H1 (cell line): ENCODE data around the gene NIPAL3.

ENCODE experiments used
- CEBPB ChIP-seq: IDR thresholded peaks from 2 replicates; pipeline ENCODE4 v1.6.1; 2012; ENCODE audit warnings: low read depth, low read length
- CHD1 ChIP-seq: IDR thresholded peaks from 2 replicates; pipeline ENCODE4 v1.6.1; 2012; ENCODE audit warnings: low read depth, low read length, improper control_type of control experiment
- CREB1 ChIP-seq: IDR thresholded peaks from 2 replicates; pipeline ENCODE4 v1.6.1; 2012; ENCODE audit warnings: inconsistent platforms
- CTCF ChIP-seq, 3 experiments: IDR thresholded peaks; 1 replicate in 2 of 3; 2 replicates in 1 of 3; pipeline versions ENCODE4 v1.5.1 to v1.6.1; 2011; ENCODE audit warnings: low read length in 3 of 3, mild to moderate bottlenecking in 3 of 3, inconsistent platforms in 2 of 3, low read depth in 1 of 3, moderate library complexity in 1 of 3; ENCODE audit not compliant: insufficient read depth in 1 of 3; ENCODE audit errors: control extremely low read depth in 1 of 3
- EGR1 ChIP-seq: IDR thresholded peaks from 2 replicates; pipeline ENCODE4 v1.6.1; 2011; ENCODE audit warnings: low read depth, low read length, borderline replicate concordance
- EZH2 ChIP-seq: fragments of 200-600 bp; sonication (generic); IDR thresholded peaks from 2 replicates; pipeline ENCODE4 v1.7.1; 2012; ENCODE audit warnings: low read depth, mild to moderate bottlenecking, moderate library complexity, low read length, inconsistent platforms; ENCODE audit not compliant: severe bottlenecking
- POLR2A ChIP-seq, 2 experiments: IDR thresholded peaks; 1 replicate in 1 of 2; 2 replicates in 1 of 2; pipeline ENCODE4 v1.6.1; 2011; ENCODE audit warnings: low read depth in 2 of 2, low read length in 2 of 2, mild to moderate bottlenecking in 2 of 2; ENCODE audit errors: control extremely low read depth in 1 of 2
- POLR2AphosphoS5 ChIP-seq: IDR thresholded peaks from 2 replicates; pipeline ENCODE4 v1.6.1; 2011; ENCODE audit warnings: low read depth, low read length
- RAD21 ChIP-seq, 2 experiments: IDR thresholded peaks in 1 of 2; conservative IDR thresholded peaks in 1 of 2; 2 replicates each; pipeline ENCODE4 v1.6.1; 2011; ENCODE audit warnings: low read depth in 2 of 2, low read length in 2 of 2, improper control_type of control experiment in 1 of 2, inconsistent platforms in 1 of 2, mild to moderate bottlenecking in 1 of 2, moderate library complexity in 1 of 2
- RNF2 ChIP-seq: fragments of 200-900, 300-1000 bp; sonication (generic); IDR thresholded peaks from 2 replicates; pipeline ENCODE4 v1.7.1; 2016; ENCODE audit warnings: borderline replicate concordance, low read depth, mild to moderate bottlenecking, antibody characterized with exemption, low read length; ENCODE audit not compliant: poor library complexity, severe bottlenecking; ENCODE audit errors: missing control alignments
- SIN3A ChIP-seq, 2 experiments: IDR thresholded peaks in 1 of 2; conservative IDR thresholded peaks in 1 of 2; 2 replicates each; pipeline ENCODE4 v1.6.1; 2011 to 2012; ENCODE audit warnings: low read length in 2 of 2, improper control_type of control experiment in 1 of 2, low read depth in 1 of 2, mild to moderate bottlenecking in 1 of 2
- TAF1 ChIP-seq: IDR thresholded peaks from 2 replicates; pipeline ENCODE4 v1.6.1; 2011; ENCODE audit warnings: mild to moderate bottlenecking, low read depth, low read length
- USF2 ChIP-seq: IDR thresholded peaks from 2 replicates; pipeline ENCODE4 v1.6.1; 2011; ENCODE audit warnings: low read length, improper control_type of control experiment
- YY1 ChIP-seq: IDR thresholded peaks from 2 replicates; pipeline ENCODE4 v1.6.1; 2011; ENCODE audit warnings: low read depth, mild to moderate bottlenecking, low read length

- no peak for TF ChIP-seq RAD21 (IDR thresholded peaks at IDR 0.05 in 1 of 2, conservative IDR thresholded peaks at IDR 0.05 in 1 of 2; ENCODE audit: low read depth in 2 of 2, low read length in 2 of 2)
- TF ChIP-seq USF2: no peak
- TF ChIP-seq POLR2A (IDR thresholded peaks at IDR 0.05; ENCODE audit: control extremely low read depth in 1 of 2, low read depth in 2 of 2, low read length in 2 of 2): no peak
- TF ChIP-seq CEBPB: no peak
- no peak for TF ChIP-seq CHD1
- TF ChIP-seq RNF2: no peak
- no peak for TF ChIP-seq YY1
- TF ChIP-seq CREB1: no peak
- TF ChIP-seq POLR2AphosphoS5: no peak
- TF ChIP-seq EGR1: no peak
- TF ChIP-seq EZH2: no peak
- no peak for TF ChIP-seq CTCF (IDR thresholded peaks at IDR 0.05; ENCODE audit: control extremely low read depth in 1 of 3, insufficient read depth in 1 of 3, low read depth in 1 of 3, low read length in 3 of 3)
- no peak for TF ChIP-seq SIN3A (conservative IDR thresholded peaks at IDR 0.05 in 1 of 2, IDR thresholded peaks at IDR 0.05 in 1 of 2; ENCODE audit: low read depth in 1 of 2, low read length in 2 of 2)
- TF ChIP-seq TAF1: no peak
Measured at GRCh38 chr1:24414775-24415333, 748 bp upstream of the NIPAL3 start.
